ENCODE data around the gene PPP4R2. TPM values are rescaled to one million over a fixed set of nuclear protein-coding genes. Genes with fewer than 3 reads are reported as not detected.

PPP4R2 gene, protein sequence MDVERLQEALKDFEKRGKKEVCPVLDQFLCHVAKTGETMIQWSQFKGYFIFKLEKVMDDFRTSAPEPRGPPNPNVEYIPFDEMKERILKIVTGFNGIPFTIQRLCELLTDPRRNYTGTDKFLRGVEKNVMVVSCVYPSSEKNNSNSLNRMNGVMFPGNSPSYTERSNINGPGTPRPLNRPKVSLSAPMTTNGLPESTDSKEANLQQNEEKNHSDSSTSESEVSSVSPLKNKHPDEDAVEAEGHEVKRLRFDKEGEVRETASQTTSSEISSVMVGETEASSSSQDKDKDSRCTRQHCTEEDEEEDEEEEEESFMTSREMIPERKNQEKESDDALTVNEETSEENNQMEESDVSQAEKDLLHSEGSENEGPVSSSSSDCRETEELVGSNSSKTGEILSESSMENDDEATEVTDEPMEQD
- total RNA-seq, result 100 to 1,000 TPM; 108 to 119 (median 119) TPM

DNA sequence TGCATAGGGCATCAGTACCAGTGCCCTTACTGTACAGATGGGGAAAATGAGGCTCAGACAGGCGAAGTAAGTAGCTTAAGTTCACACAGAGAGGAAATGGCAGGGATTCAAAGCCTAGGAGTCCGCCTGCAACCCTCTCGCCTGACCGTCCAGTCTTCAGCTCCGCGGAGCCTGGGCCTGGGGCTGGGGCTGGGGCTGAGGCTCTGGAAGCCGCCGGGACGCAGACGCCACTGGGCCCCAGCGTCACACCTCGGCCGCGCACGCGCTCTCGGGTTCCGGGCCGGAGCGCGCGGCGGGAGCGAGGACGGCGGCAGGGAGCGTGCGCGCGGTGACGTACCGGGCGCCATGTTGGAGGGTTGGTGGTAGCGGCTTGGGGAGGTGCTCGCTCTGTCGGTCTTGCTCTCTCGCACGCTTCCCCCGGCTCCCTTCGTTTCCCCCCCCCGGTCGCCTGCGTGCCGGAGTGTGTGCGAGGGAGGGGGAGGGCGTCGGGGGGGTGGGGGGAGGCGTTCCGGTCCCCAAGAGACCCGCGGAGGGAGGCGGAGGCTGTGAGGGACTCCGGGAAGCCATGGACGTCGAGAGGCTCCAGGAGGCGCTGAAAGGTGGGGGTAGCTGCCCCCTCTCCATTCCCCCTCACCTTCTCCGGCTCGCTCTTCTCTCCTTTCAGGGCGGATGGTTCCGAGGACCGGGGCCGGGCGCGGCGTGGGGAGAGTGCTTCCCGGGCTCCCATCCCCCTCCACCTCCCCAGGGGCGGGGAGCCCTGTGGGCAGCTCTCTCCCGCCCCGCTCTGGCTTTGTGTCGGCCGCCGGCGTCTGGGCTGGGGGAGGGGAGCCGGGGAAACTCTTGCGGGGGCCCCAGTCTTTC is at the start of gene PPP4R2:
PPP4R2 (plus strand) TSS at position 339 of the 861 bp plus-strand sequence; CDS start at position 566, 227 bp downstream.
- H3K9me3 Mint-ChIP-seq, result no peaks in the 10 kb centered on the region
- H3K4me3 Mint-ChIP-seq, result peak within 1 kb of the TSS; percentile 96
- H3K27me3 Mint-ChIP-seq (ENCODE audit: low read depth), result no peaks in the 10 kb centered on the region
- peaks cover 40% of the 10 kb centered on the region for H3K4me1 Mint-ChIP-seq (ENCODE audit: low read depth)
- H3K36me3 Mint-ChIP-seq (ENCODE audit: insufficient read depth), result peaks cover 28% of the 10 kb centered on the region
- ATAC-seq (peak; percentile 87 to 88), DNase-seq (peak; percentile 86)

DNA sequence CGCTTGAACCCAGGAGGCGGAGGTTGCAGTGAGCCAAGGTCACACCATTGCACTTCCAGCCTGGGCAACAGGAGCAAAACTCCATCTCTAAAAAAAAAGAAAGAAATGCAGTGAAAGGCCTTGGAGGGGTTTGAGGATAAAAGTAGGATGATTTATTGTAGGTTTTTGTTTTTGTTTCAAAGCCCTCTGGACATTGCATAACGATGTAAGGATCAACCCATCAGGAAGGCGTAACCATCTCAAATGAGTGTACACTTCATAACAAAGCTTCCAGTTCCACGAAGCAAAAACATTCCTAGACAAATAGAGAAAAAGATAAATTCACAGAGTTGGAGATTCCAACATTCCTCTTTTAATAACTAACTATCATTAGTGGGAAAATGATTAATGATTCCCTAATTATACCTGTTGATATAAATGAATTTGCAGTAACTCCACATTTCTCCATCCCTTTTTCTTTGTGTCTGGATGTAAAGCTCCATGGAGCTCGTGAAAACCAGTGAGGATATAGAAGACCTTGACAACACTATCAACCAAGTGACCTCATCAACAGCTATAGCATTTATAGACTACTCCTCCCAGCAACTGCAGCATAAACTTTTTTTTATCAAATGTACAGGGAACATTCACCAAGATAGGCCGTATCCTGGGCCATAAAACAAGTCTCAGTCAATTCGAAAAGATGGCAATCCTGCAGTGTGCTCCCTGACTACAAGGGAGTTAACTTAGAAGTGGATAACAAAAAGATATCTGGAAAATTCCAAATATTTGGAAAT is 48.7 kb upstream of the PPP4R2 start:
- Mint-ChIP-seq H3K9me3 (no peaks in the 10 kb centered on the region), H3K27me3 (ENCODE audit: low read depth) (peaks cover 3% of the 10 kb centered on the region), H3K4me3 (no peak overlapping the region), H3K36me3 (ENCODE audit: insufficient read depth) (no peaks in the 10 kb centered on the region), H3K4me1 (ENCODE audit: low read depth) (peaks cover 18% of the 10 kb centered on the region)
- DNase-seq (no peak), ATAC-seq (no peak)

DNA sequence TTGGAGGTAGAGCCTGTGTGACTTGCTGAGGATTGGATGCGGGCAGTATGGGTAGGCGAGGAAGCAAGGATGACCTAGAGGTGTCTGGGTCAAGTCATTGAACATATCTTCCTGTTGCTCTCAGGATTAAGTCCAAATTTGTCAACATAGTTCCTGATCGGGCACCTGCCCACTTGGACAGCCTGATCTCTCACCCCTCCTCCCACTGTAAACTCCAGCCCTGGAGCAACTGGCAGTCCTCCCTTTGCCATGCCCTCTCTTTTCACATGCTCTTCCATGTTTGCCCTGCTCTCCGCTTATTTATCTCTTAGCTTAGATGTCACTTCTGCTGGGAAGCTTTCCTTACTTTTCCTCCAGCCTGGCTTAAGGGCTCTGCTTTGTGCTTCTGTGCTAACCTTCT is 47.6 kb upstream of the PPP4R2 start:
- no peak for DNase-seq
- Mint-ChIP-seq H3K36me3 (ENCODE audit: insufficient read depth) (no peaks in the 10 kb centered on the region), H3K4me1 (ENCODE audit: low read depth) (peaks cover 18% of the 10 kb centered on the region), H3K27me3 (ENCODE audit: low read depth) (peaks cover 3% of the 10 kb centered on the region), H3K4me3 (no peak overlapping the region), H3K9me3 (no peaks in the 10 kb centered on the region)
- no peak for ATAC-seq

DNA sequence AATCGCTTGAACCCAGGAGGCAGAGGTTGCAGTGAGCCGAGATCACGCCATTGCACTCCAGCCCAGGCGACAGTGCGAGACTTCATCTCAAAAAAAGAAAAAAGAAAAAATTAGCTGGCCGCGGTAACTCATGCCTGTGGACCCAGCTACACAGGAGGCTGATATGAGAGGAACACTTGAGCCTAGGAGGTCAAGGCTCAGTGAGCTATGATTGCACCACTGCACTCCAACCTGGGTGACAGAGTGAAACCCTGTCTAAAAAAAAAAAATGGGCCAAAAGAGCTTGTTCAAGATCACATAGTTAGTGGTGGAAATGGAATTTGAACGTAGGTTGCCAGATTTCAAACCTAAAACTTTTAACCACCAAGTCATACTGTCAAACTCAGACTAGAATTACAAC is 46.2 kb upstream of the PPP4R2 start:
- ATAC-seq (no peak), DNase-seq (no peak)
- Mint-ChIP-seq H3K4me3 (no peak overlapping the region), H3K27me3 (ENCODE audit: low read depth) (peaks cover 3% of the 10 kb centered on the region), H3K36me3 (ENCODE audit: insufficient read depth) (no peaks in the 10 kb centered on the region), H3K4me1 (ENCODE audit: low read depth) (peaks cover 16% of the 10 kb centered on the region), H3K9me3 (no peaks in the 10 kb centered on the region)

GRCh38 chr3:72950801-72951200 is 45.8 kb upstream of the PPP4R2 start:
- Mint-ChIP-seq H3K27me3 (ENCODE audit: low read depth) (peaks cover 3% of the 10 kb centered on the region), H3K4me1 (ENCODE audit: low read depth) (peaks cover 12% of the 10 kb centered on the region), H3K9me3 (no peaks in the 10 kb centered on the region), H3K4me3 (no peak overlapping the region), H3K36me3 (ENCODE audit: insufficient read depth) (no peaks in the 10 kb centered on the region)
- DNase-seq (no peak), ATAC-seq (no peak)

GRCh38 chr3:72951259-72951722 is 45.3 kb upstream of the PPP4R2 start:
- no peak overlapping the region for H3K4me3 Mint-ChIP-seq
- peaks cover 3% of the 10 kb centered on the region for H3K27me3 Mint-ChIP-seq (ENCODE audit: low read depth)
- DNase-seq (no peak), ATAC-seq (peak; percentile 86 to 89)
- peaks cover 12% of the 10 kb centered on the region for H3K4me1 Mint-ChIP-seq (ENCODE audit: low read depth)
- no peaks in the 10 kb centered on the region for H3K9me3 Mint-ChIP-seq
- H3K36me3 Mint-ChIP-seq (ENCODE audit: insufficient read depth), result no peaks in the 10 kb centered on the region

DNA sequence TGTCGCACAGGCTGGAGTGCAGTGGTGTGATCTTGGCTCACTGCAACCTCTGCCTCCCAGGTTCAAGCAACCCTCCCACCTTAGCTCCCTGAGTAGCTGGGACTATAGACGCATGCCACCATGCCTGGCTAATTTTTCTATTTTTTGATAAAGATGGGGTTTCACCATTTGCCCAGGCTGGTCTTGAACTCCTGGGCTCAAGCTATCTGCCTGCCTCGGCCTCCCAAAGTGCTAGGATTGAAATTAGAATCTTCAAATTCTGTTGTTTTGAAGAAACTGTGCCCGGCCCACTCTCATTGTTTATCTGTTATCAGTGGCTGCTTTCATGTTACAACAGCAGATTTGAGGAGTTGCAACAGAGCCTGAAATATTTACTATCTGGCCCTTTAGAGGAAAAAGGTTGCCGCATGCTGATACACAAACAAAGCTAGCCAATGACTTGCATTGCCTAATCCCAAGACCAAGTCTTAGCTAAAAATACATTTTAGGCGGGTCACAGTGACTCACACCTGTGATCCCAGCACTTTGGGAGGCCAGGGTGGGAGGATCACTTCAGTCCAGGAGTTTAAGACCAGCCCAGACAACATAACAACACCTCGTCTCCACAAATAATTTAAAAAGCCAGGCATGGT is 43.2 kb upstream of the PPP4R2 start:
- no peak overlapping the region for H3K4me3 Mint-ChIP-seq
- H3K4me1 Mint-ChIP-seq (ENCODE audit: low read depth), result peaks cover 12% of the 10 kb centered on the region
- H3K36me3 Mint-ChIP-seq (ENCODE audit: insufficient read depth), result no peaks in the 10 kb centered on the region
- ATAC-seq (no peak), DNase-seq (no peak)
- no peaks in the 10 kb centered on the region for H3K9me3 Mint-ChIP-seq
- peaks cover 3% of the 10 kb centered on the region for H3K27me3 Mint-ChIP-seq (ENCODE audit: low read depth)

DNA sequence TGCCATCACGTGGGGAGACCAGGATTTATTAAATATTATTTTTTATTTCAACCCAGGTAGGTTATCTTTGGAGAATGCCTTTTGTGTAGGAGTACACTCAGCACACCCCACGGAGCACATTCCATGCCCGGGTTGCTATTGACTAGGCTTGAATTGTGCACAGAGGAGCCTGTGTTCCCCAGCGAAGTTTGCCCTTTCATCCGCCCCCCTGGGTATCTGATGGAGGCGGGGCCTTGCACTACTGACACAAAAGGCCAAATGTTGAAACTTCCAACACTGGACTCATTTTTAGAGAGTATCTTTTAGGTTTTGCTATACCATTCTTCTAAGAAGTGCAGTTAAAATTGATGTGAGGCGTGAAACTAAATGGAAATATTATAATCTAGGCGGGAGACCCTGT is 39.3 kb upstream of the PPP4R2 start:
- no peaks in the 10 kb centered on the region for H3K9me3 Mint-ChIP-seq
- ATAC-seq, result no peak
- peaks cover 18% of the 10 kb centered on the region for H3K4me1 Mint-ChIP-seq (ENCODE audit: low read depth)
- H3K36me3 Mint-ChIP-seq (ENCODE audit: insufficient read depth), result no peaks in the 10 kb centered on the region
- no peak for DNase-seq
- H3K4me3 Mint-ChIP-seq, result no peak overlapping the region
- H3K27me3 Mint-ChIP-seq (ENCODE audit: low read depth), result no peaks in the 10 kb centered on the region

GRCh38 chr3:72959336-72959735 is 37.3 kb upstream of the PPP4R2 start:
- H3K4me1 Mint-ChIP-seq (ENCODE audit: low read depth), result peaks cover 20% of the 10 kb centered on the region
- H3K9me3 Mint-ChIP-seq, result no peaks in the 10 kb centered on the region
- no peak overlapping the region for H3K4me3 Mint-ChIP-seq
- DNase-seq (no peak), ATAC-seq (no peak)
- no peaks in the 10 kb centered on the region for H3K36me3 Mint-ChIP-seq (ENCODE audit: insufficient read depth)
- H3K27me3 Mint-ChIP-seq (ENCODE audit: low read depth), result no peaks in the 10 kb centered on the region

DNA sequence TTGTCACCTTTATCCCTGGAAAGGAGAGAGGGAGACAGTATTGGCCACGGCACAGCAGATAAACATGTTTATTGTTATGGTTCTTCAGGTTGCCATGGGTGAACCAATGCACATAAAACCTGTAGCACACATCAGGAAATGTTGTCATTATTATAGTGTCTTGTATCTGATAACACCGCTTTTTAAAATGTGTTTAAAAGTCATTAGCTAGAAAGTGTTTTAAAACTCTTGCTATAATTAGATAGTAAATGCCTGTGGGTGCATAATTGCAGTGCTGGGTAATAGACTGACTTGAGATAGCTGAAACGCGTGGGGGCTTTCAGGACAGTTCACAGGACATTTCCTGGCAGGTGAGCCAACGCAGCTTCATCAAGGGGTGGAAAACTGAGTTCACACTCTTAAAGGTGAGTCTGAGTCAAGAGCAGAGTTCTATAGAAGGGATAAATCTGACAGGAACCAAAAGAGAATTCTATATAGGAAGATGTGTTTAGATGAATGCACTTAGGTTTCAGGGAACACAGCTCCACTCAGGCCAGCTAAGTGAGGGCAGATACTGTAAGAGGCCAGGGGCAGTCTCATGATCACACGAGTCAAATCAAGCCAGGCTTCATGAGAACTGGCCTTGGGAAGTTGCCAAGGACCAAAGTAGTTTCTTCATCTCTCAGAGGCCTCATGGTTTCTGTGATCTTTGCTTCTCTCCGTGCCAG is 35.6 kb upstream of the PPP4R2 start:
- DNase-seq (no peak), ATAC-seq (peak in 1 of 2 donors; percentile 38)
- Mint-ChIP-seq H3K36me3 (ENCODE audit: insufficient read depth) (no peaks in the 10 kb centered on the region), H3K27me3 (ENCODE audit: low read depth) (no peaks in the 10 kb centered on the region), H3K4me1 (ENCODE audit: low read depth) (peaks cover 34% of the 10 kb centered on the region), H3K4me3 (no peak overlapping the region), H3K9me3 (no peaks in the 10 kb centered on the region)

GRCh38 chr3:72961752-72962151 is 34.9 kb upstream of the PPP4R2 start:
- H3K27me3 Mint-ChIP-seq (ENCODE audit: low read depth), result no peaks in the 10 kb centered on the region
- peaks cover 37% of the 10 kb centered on the region for H3K4me1 Mint-ChIP-seq (ENCODE audit: low read depth)
- H3K9me3 Mint-ChIP-seq, result no peaks in the 10 kb centered on the region
- DNase-seq, result no peak
- H3K4me3 Mint-ChIP-seq, result no peak overlapping the region
- no peak for ATAC-seq
- H3K36me3 Mint-ChIP-seq (ENCODE audit: insufficient read depth), result no peaks in the 10 kb centered on the region

GRCh38 chr3:72962317-72962716 is 34.3 kb upstream of the PPP4R2 start:
- no peak overlapping the region for H3K4me3 Mint-ChIP-seq
- DNase-seq (no peak), ATAC-seq (no peak)
- H3K36me3 Mint-ChIP-seq (ENCODE audit: insufficient read depth), result no peaks in the 10 kb centered on the region
- H3K4me1 Mint-ChIP-seq (ENCODE audit: low read depth), result peaks cover 37% of the 10 kb centered on the region
- no peaks in the 10 kb centered on the region for H3K9me3 Mint-ChIP-seq
- H3K27me3 Mint-ChIP-seq (ENCODE audit: low read depth), result no peaks in the 10 kb centered on the region

GRCh38 chr3:72964633-72965032 is 32.0 kb upstream of the PPP4R2 start:
- H3K4me1 Mint-ChIP-seq (ENCODE audit: low read depth), result peaks cover 37% of the 10 kb centered on the region
- no peak overlapping the region for H3K4me3 Mint-ChIP-seq
- ATAC-seq, result no peak
- no peaks in the 10 kb centered on the region for H3K9me3 Mint-ChIP-seq
- H3K36me3 Mint-ChIP-seq (ENCODE audit: insufficient read depth), result no peaks in the 10 kb centered on the region
- no peaks in the 10 kb centered on the region for H3K27me3 Mint-ChIP-seq (ENCODE audit: low read depth)
- no peak for DNase-seq
